Measurements from ENCODE around the gene PALLD. TPM values are rescaled to one million over a fixed set of nuclear protein-coding genes. Genes with fewer than 3 reads are reported as not detected.
"Not testable (repeated sequence)": the region's sequence is repeated elsewhere in the genome, so short reads cannot be mapped to it uniquely, and the experiment has no call there.

Gene PALLD
- total RNA-seq, 1 donor from 2014 or later = 204 TPM

- H3K27me3 ChIP-seq = no peaks in the 10 kb centered on the region
- no peak overlapping the region for H3K4me3 ChIP-seq
- no peaks in the 10 kb centered on the region for H3K4me1 ChIP-seq
- no peaks in the 10 kb centered on the region for H3K36me3 ChIP-seq
- no peaks in the 10 kb centered on the region for H3K9me3 ChIP-seq
- no peak for DNase-seq (ENCODE audit: low spot score in 2 of 2)
- intact Hi-C loops (cut with DNase I) = loop anchor here (10.0 kb wide), 1 partner anchor 183 kb away; no protein-coding TSS in a partner anchor
- no peak for TF ChIP-seq CTCF (IDR thresholded peaks at IDR 0.05)
- H3K27ac ChIP-seq = no peak overlapping the region
Measured at GRCh38 chr4:168511780-168512489, 15.1 kb downstream of the PALLD start.

GRCh38 chr4:168513826-168514225 is 17.0 kb downstream of the PALLD start:
- not testable (repeated sequence) for H3K4me3 ChIP-seq; H3K27me3 ChIP-seq; DNase-seq (ENCODE audit: low spot score in 2 of 2); H3K4me1 ChIP-seq; H3K9me3 ChIP-seq; H3K27ac ChIP-seq; H3K36me3 ChIP-seq
- intact Hi-C loops (cut with DNase I) = loop anchor here (10.0 kb wide), 1 partner anchor 181 kb away; no protein-coding TSS in a partner anchor

GRCh38 chr4:168514249-168514852 is 17.5 kb downstream of the PALLD start:
- peak; percentile 3 to 58 (median 44) for TF ChIP-seq CTCF (IDR thresholded peaks at IDR 0.05)
- DNase-seq (ENCODE audit: low spot score in 2 of 2) = no peak
- no peaks in the 10 kb centered on the region for H3K27me3 ChIP-seq
- no peak overlapping the region for H3K27ac ChIP-seq
- H3K9me3 ChIP-seq = no peaks in the 10 kb centered on the region
- no peaks in the 10 kb centered on the region for H3K36me3 ChIP-seq
- no peaks in the 10 kb centered on the region for H3K4me1 ChIP-seq
- no peak overlapping the region for H3K4me3 ChIP-seq
- intact Hi-C loops (cut with DNase I) = loop anchor here (10.0 kb wide), 1 partner anchor 180 kb away; no protein-coding TSS in a partner anchor

- intact Hi-C loops (cut with DNase I) = loop anchor here (5.0 to 10.0 kb wide), 2 partner anchors 179 to 312 kb away; no protein-coding TSS in a partner anchor
- H3K36me3 ChIP-seq = no peaks in the 10 kb centered on the region
- H3K9me3 ChIP-seq = no peaks in the 10 kb centered on the region
- H3K27me3 ChIP-seq = no peaks in the 10 kb centered on the region
- no peak overlapping the region for H3K4me3 ChIP-seq
- DNase-seq (ENCODE audit: low spot score in 2 of 2) = no peak
- H3K27ac ChIP-seq = no peak overlapping the region
- H3K4me1 ChIP-seq = no peaks in the 10 kb centered on the region
- TF ChIP-seq CTCF (IDR thresholded peaks at IDR 0.05) = no peak
Measured at GRCh38 chr4:168515222-168516011, 18.6 kb downstream of the PALLD start.

- Histone ChIP-seq H3K36me3 (no peaks in the 10 kb centered on the region), H3K4me1 (no peaks in the 10 kb centered on the region), H3K27me3 (no peaks in the 10 kb centered on the region), H3K27ac (no peak overlapping the region), H3K9me3 (no peaks in the 10 kb centered on the region), H3K4me3 (no peak overlapping the region)
- intact Hi-C loops (cut with DNase I) = loop anchor here (5.0 to 10.0 kb wide), 2 partner anchors 178 to 310 kb away; no protein-coding TSS in a partner anchor
- DNase-seq (ENCODE audit: low spot score in 2 of 2) = no peak
- TF ChIP-seq CTCF (IDR thresholded peaks at IDR 0.05) = no peak
Measured at GRCh38 chr4:168516841-168517240, 20.0 kb downstream of the PALLD start.
